ENCODE data around the gene IL22. TPM values are rescaled to one million over a fixed set of nuclear protein-coding genes. Genes with fewer than 3 reads are reported as not detected.
"Not testable (repeated sequence)": the region's sequence is repeated elsewhere in the genome, so short reads cannot be mapped to it uniquely, and the experiment has no call there.

The IL22 gene
- polyA plus RNA-seq, 1 donor, result not detected

- 100% methylated on average over 1 of the region's 2 CpGs for WGBS (ENCODE audit: insufficient coverage, low lambda C conversion rate)
- Histone ChIP-seq H3K4me3 (ENCODE audit: low read length) (no peak overlapping the region), H3K27ac (ENCODE audit: low read length) (no peak overlapping the region), H3K9me3 (ENCODE audit: control insufficient read depth, low read depth, low read length) (no peaks in the 10 kb centered on the region), H3K36me3 (ENCODE audit: control insufficient read depth, insufficient read depth, low read length) (no peaks in the 10 kb centered on the region), H3K27me3 (ENCODE audit: control insufficient read depth, insufficient read depth, low read length) (no peaks in the 10 kb centered on the region), H3K4me1 (ENCODE audit: control insufficient read depth, insufficient read depth, low read length) (no peaks in the 10 kb centered on the region)
- DNase-seq, result no peak
Observed at GRCh38 chr12:68210875-68211274, 42.5 kb downstream of the IL22 start.

DNA sequence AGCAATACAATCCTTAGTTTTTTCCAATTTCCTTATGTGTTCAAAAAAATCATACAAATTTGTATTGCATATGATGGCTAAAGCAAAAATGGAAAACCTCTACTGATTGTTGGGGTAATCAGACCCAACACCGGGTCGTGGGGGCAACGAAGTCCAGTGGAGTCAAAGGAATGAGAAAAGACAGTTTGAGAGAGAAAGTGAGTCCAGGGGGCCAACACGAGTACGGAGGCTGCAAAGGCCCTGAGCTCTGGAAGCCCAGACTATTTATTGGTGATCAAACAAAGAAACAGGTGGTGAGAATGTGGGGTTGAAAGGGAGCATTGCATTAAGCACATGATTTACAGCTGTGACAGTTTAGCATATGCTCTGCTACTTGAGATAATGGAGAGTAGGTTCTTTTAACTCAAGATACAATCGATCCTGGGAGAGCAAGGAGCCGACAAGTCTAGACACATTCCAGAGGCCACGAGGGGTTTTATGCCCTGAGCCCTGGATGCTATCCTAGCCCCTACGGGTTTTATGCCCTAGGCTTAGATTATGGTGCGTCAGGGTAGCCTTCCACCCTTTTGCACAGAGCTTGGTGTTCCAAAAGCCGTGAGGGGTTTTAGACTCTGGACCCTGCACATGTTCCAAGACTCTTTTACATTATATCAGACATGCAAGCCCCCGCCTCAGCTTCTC, 44.2 kb downstream of the IL22 start:
- H3K4me1 ChIP-seq (ENCODE audit: control insufficient read depth, insufficient read depth, low read length); DNase-seq; H3K27me3 ChIP-seq (ENCODE audit: control insufficient read depth, insufficient read depth, low read length); H3K9me3 ChIP-seq (ENCODE audit: control insufficient read depth, low read depth, low read length); H3K36me3 ChIP-seq (ENCODE audit: control insufficient read depth, insufficient read depth, low read length); H3K4me3 ChIP-seq (ENCODE audit: low read length); H3K27ac ChIP-seq (ENCODE audit: low read length): not testable (repeated sequence)
- WGBS (ENCODE audit: insufficient coverage, low lambda C conversion rate), result no CpG with 5 or more reads among the region's 12 CpGs

GRCh38 chr12:68207276-68207675, 46.1 kb downstream of the IL22 start:
- Histone ChIP-seq H3K9me3 (ENCODE audit: control insufficient read depth, low read depth, low read length) (no peaks in the 10 kb centered on the region), H3K27ac (ENCODE audit: low read length) (no peak overlapping the region), H3K27me3 (ENCODE audit: control insufficient read depth, insufficient read depth, low read length) (no peaks in the 10 kb centered on the region), H3K4me1 (ENCODE audit: control insufficient read depth, insufficient read depth, low read length) (no peaks in the 10 kb centered on the region), H3K36me3 (ENCODE audit: control insufficient read depth, insufficient read depth, low read length) (no peaks in the 10 kb centered on the region), H3K4me3 (ENCODE audit: low read length) (no peak overlapping the region)
- no peak for DNase-seq

DNA sequence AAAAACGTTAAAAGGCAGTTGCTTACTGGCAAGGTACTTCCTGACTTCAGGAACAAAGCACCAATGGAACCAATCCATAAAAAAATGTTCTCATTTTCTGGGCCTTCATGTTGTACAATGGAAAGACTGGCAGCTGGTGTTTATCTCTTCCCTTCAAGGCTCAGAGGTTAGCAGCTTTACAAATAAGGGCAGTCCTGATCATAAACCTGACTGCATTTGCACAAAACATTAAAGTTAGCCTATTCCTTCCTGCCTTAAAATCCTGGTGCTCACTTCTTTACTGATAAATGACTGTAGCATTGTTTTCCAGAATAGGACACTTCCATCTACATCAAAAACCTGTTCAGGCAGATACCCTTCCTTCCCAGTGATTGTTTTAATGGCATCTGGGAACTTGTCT, 47.0 kb downstream of the IL22 start:
- Histone ChIP-seq H3K36me3 (ENCODE audit: control insufficient read depth, insufficient read depth, low read length) (no peaks in the 10 kb centered on the region), H3K27me3 (ENCODE audit: control insufficient read depth, insufficient read depth, low read length) (no peaks in the 10 kb centered on the region), H3K4me3 (ENCODE audit: low read length) (no peak overlapping the region), H3K27ac (ENCODE audit: low read length) (no peak overlapping the region), H3K4me1 (ENCODE audit: control insufficient read depth, insufficient read depth, low read length) (no peaks in the 10 kb centered on the region), H3K9me3 (ENCODE audit: control insufficient read depth, low read depth, low read length) (no peaks in the 10 kb centered on the region)
- WGBS (ENCODE audit: insufficient coverage, low lambda C conversion rate), result no CpG with 5 or more reads among the region's 1 CpG
- DNase-seq, result no peak

GRCh38 chr12:68203460-68203875, 49.9 kb downstream of the IL22 start:
- WGBS (ENCODE audit: insufficient coverage, low lambda C conversion rate), result no CpG with 5 or more reads among the region's 5 CpGs
- no peak for DNase-seq
- Histone ChIP-seq H3K27me3 (ENCODE audit: control insufficient read depth, insufficient read depth, low read length) (no peaks in the 10 kb centered on the region), H3K9me3 (ENCODE audit: control insufficient read depth, low read depth, low read length) (no peaks in the 10 kb centered on the region), H3K36me3 (ENCODE audit: control insufficient read depth, insufficient read depth, low read length) (no peaks in the 10 kb centered on the region), H3K4me3 (ENCODE audit: low read length) (no peak overlapping the region), H3K27ac (ENCODE audit: low read length) (no peak overlapping the region), H3K4me1 (ENCODE audit: control insufficient read depth, insufficient read depth, low read length) (no peaks in the 10 kb centered on the region)

GRCh38 chr12:68200854-68201253, 52.5 kb downstream of the IL22 start:
- Histone ChIP-seq H3K9me3 (ENCODE audit: control insufficient read depth, low read depth, low read length) (no peaks in the 10 kb centered on the region), H3K27ac (ENCODE audit: low read length) (no peak overlapping the region), H3K27me3 (ENCODE audit: control insufficient read depth, insufficient read depth, low read length) (no peaks in the 10 kb centered on the region), H3K4me3 (ENCODE audit: low read length) (no peak overlapping the region), H3K36me3 (ENCODE audit: control insufficient read depth, insufficient read depth, low read length) (no peaks in the 10 kb centered on the region), H3K4me1 (ENCODE audit: control insufficient read depth, insufficient read depth, low read length) (no peaks in the 10 kb centered on the region)
- WGBS (ENCODE audit: insufficient coverage, low lambda C conversion rate), result 80% methylated on average over 1 of the region's 2 CpGs
- DNase-seq, result no peak

DNA sequence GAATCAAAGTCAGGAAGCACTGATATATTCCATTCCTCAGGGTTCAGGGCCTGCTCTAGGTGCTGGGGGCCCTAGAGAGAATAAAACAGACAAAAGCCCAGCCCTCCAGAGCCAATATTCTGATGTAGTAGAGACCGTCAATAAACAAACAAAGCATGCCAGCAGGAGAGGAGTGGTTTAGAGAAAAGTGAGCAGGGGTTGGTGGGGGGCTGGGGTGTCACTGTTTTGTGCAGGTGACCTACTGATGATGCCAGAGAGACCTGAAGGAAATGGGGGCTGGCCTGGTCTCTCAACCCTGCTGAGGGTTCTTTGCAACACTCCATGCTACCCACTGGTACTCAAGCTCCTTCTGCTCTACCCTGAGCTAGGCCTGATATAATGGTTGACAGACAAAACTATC, 54.3 kb downstream of the IL22 start:
- no peak overlapping the region for H3K4me3 ChIP-seq (ENCODE audit: low read length)
- no CpG with 5 or more reads among the region's 1 CpG for WGBS (ENCODE audit: insufficient coverage, low lambda C conversion rate)

GRCh38 chr12:68198507-68199086, 54.8 kb downstream of the IL22 start:
- Histone ChIP-seq H3K9me3 (ENCODE audit: control insufficient read depth, low read depth, low read length) (no peaks in the 10 kb centered on the region), H3K36me3 (ENCODE audit: control insufficient read depth, insufficient read depth, low read length) (no peaks in the 10 kb centered on the region), H3K4me3 (ENCODE audit: low read length) (no peak overlapping the region), H3K27me3 (ENCODE audit: control insufficient read depth, insufficient read depth, low read length) (no peaks in the 10 kb centered on the region), H3K27ac (ENCODE audit: low read length) (no peak overlapping the region), H3K4me1 (ENCODE audit: control insufficient read depth, insufficient read depth, low read length) (no peaks in the 10 kb centered on the region)
- no peak for DNase-seq
- WGBS (ENCODE audit: insufficient coverage, low lambda C conversion rate), result 91% methylated on average over 4 of the region's 12 CpGs

More for the DNA sequence above, 54.3 kb downstream of the IL22 start:
- Histone ChIP-seq H3K27me3 (ENCODE audit: control insufficient read depth, insufficient read depth, low read length) (no peaks in the 10 kb centered on the region), H3K9me3 (ENCODE audit: control insufficient read depth, low read depth, low read length) (no peaks in the 10 kb centered on the region), H3K4me1 (ENCODE audit: control insufficient read depth, insufficient read depth, low read length) (no peaks in the 10 kb centered on the region), H3K36me3 (ENCODE audit: control insufficient read depth, insufficient read depth, low read length) (no peaks in the 10 kb centered on the region), H3K27ac (ENCODE audit: low read length) (no peak overlapping the region)
- no peak for DNase-seq

Other genes with a start within 250 kb of the IL22 start
- gene IFNG, start 93.9 kb downstream of the IL22 start, polyA plus RNA-seq, result 0.13 TPM
- gene IL26, start 27.8 kb downstream of the IL22 start, polyA plus RNA-seq, result 0.10 TPM
- gene MDM1, start 78.8 kb upstream of the IL22 start, polyA plus RNA-seq, result 20.0 TPM